K562 (cell line): Measurements from ENCODE around the gene ACTL8. TPM values are rescaled to one million over a fixed set of nuclear protein-coding genes. Genes with fewer than 3 reads are reported as not detected.
"Not testable (repeated sequence)": the region's sequence is repeated elsewhere in the genome, so short reads cannot be mapped to it uniquely, and the experiment has no call there.

Source experiments
- ATAC-seq: fragments of 200-7000 bp; cut with Tn5 transposase; 3 replicates; pipeline ENCODE4 v1.9.1; 2020; ENCODE audit warnings: moderate library complexity
- BruUV-seq: library from RNA; stranded (reverse); fragments of 400-500 nt; replicated peaks from 2 replicates; lab custom pipeline; 2021; lab: Mats Ljungman, UMichigan
- CTCF ChIA-PET: fragments of 300-600 bp; formaldehyde crosslinking; extraction: SDS; loops from one replicate; lab custom pipeline; 2021; ENCODE audit warnings: low intra/inter-chr PET ratio; lab: Yijun Ruan, JAX
- POLR2A ChIA-PET: fragments of 300-600, 350-650 bp; sonication (Branson Sonifier 250); formaldehyde crosslinking; extraction: SDS; loops from one replicate; lab custom pipeline; 2021; ENCODE audit warnings: antibody characterized with exemption, inconsistent platforms; lab: Yijun Ruan, JAX
- DNase-seq, 4 experiments: peaks; one replicate each; pipeline versions ENCODE4 v3.0.0 to v3.0.0-alpha.2; 2011 to 2018; ENCODE audit warnings: low spot score in 3 of 4, mixed read lengths in 3 of 4; ENCODE audit errors: extremely low read depth in 1 of 4
- FAIRE-seq: peaks from 2 replicates; lab custom pipeline; 2011; peaks lifted over from hg19 to GRCh38; lab: Jason Lieb, UNC
- H2AFZ ChIP-seq: 2 replicates; pipeline ENCODE4 v1.6.0; 2011; ENCODE audit warnings: low read depth, low read length, control low read depth, inconsistent platforms
- H3K27ac ChIP-seq: fragments of 200-600 bp; 3 replicates; pipeline ENCODE4 v1.8.0; 2011; ENCODE audit warnings: low read depth, mild to moderate bottlenecking, control low read depth, inconsistent platforms, low read length, moderate library complexity, mixed read lengths; ENCODE audit errors: extremely low read depth
- H3K27me3 ChIP-seq, 2 experiments: fragments of 300-600 bp in 1 of 2; 2 replicates in 1 of 2; 3 replicates in 1 of 2; pipeline versions ENCODE4 v1.6.0 to v1.8.0; 2011; ENCODE audit warnings: inconsistent platforms in 2 of 2, low read length in 2 of 2, mild to moderate bottlenecking in 1 of 2, mixed read lengths in 1 of 2, moderate library complexity in 1 of 2; ENCODE audit not compliant: control insufficient read depth in 2 of 2, insufficient read depth in 2 of 2
- H3K36me3 ChIP-seq: fragments of 300-600 bp; 3 replicates; pipeline ENCODE4 v1.8.0; 2011; ENCODE audit warnings: mild to moderate bottlenecking, low read length, inconsistent platforms; ENCODE audit not compliant: control insufficient read depth, insufficient read depth
- H3K4me1 ChIP-seq, 2 experiments: fragments of 200-600 bp in 1 of 2; replicated peaks in 1 of 2; 2 replicates in 1 of 2; 3 replicates in 1 of 2; pipeline versions ENCODE4 v1.5.1 to v1.8.0; 2011; ENCODE audit warnings: inconsistent platforms in 2 of 2, low read length in 2 of 2, mild to moderate bottlenecking in 1 of 2, mixed read lengths in 1 of 2, moderate library complexity in 1 of 2; ENCODE audit not compliant: control insufficient read depth in 2 of 2, insufficient read depth in 2 of 2
- H3K4me2 ChIP-seq: 2 replicates; pipeline ENCODE4 v1.6.1; 2011; ENCODE audit warnings: low read length, control low read depth, inconsistent platforms, mixed read lengths; ENCODE audit not compliant: insufficient read depth
- H3K4me3 ChIP-seq: fragments of 200-600 bp; sonication (generic), shearing (Covaris generic); 2 replicates; pipeline ENCODE4 v1.5.1; 2016; ENCODE audit warnings: control low read depth, inconsistent platforms
- H3K79me2 ChIP-seq: fragments of 200-600 bp; 3 replicates; pipeline ENCODE4 v1.8.0; 2011; ENCODE audit warnings: low read length, inconsistent platforms; ENCODE audit not compliant: control insufficient read depth, insufficient read depth
- H3K9ac ChIP-seq, 2 experiments: 2 replicates each; pipeline versions ENCODE4 v1.6.0 to v1.6.1; 2011; ENCODE audit warnings: low read depth in 2 of 2, low read length in 2 of 2, control low read depth in 1 of 2, inconsistent platforms in 1 of 2, mild to moderate bottlenecking in 1 of 2, mixed read lengths in 1 of 2; ENCODE audit not compliant: insufficient read depth in 1 of 2
- H3K9me1 ChIP-seq: one replicate; pipeline ENCODE4 v1.6.0; 2011; ENCODE audit warnings: inconsistent platforms, mild to moderate bottlenecking, low read length, moderate library complexity; ENCODE audit not compliant: control insufficient read depth, insufficient read depth
- H3K9me3 ChIP-seq: replicated peaks from 2 replicates; pipeline ENCODE4 v1.5.1; 2011; ENCODE audit warnings: low read depth, low read length, inconsistent platforms; ENCODE audit not compliant: control insufficient read depth, insufficient read depth
- H4K20me1 ChIP-seq: replicated peaks from 2 replicates; pipeline ENCODE4 v1.6.1; 2011; ENCODE audit warnings: low read length, inconsistent platforms, mixed read lengths; ENCODE audit not compliant: control insufficient read depth, insufficient read depth
- CTCF ChIP-seq, 3 experiments: IDR thresholded peaks in 2 of 3; conservative IDR thresholded peaks in 1 of 3; 2 replicates each; pipeline ENCODE4 v1.5.1; 2011 to 2012; ENCODE audit warnings: low read length in 3 of 3, mild to moderate bottlenecking in 3 of 3, control low read depth in 2 of 3, improper control_type of control experiment in 1 of 3, inconsistent platforms in 1 of 3, low read depth in 1 of 3, mixed read lengths in 1 of 3, moderate library complexity in 1 of 3; ENCODE audit not compliant: insufficient read depth in 2 of 3
- SREBF2 ChIP-seq: sonication (generic); formaldehyde crosslinking; IDR thresholded peaks from 2 replicates; pipeline ENCODE4 v1.4.0; 2020; ENCODE audit warnings: mild to moderate bottlenecking, missing genetic modification reagents
- ZBTB12 ChIP-seq: fragments of 250-450 bp; sonication (Bioruptor Pico); IDR thresholded peaks from 2 replicates; pipeline ENCODE4 v1.4.0; 2020
- ZNF561 ChIP-seq: fragments of 450-650 bp; formaldehyde crosslinking; conservative IDR thresholded peaks from 2 replicates; pipeline ENCODE4 v1.4.0; 2020; ENCODE audit warnings: mild to moderate bottlenecking, moderate library complexity
- WGBS: fragments of 100-300 bp; shearing (Covaris generic); methylation state at CpG from one replicate; pipeline ENCODE4 v1.1.6; 2016; ENCODE audit warnings: low coverage, mixed read lengths; ENCODE audit not compliant: insufficient coverage; ENCODE audit errors: missing lambda C conversion rate; 5-methylcytosine and 5-hydroxymethylcytosine counted together
- in situ Hi-C: fragments of 300-500 bp; cut with MboI; formaldehyde crosslinking; loops from 4 replicates; pipeline ENCODE4 v1.15.0; 2018; ENCODE audit warnings: inconsistent platforms, mixed read lengths
- intact Hi-C: fragments of 100-400 bp; cut with micrococcal nuclease; formaldehyde crosslinking; loops from 2 replicates; pipeline ENCODE4 v1.14.2; 2022
- polyA plus RNA-seq, 8 experiments: library from polyadenylated mRNA; depleted of rRNA in 4 of 8; stranded (reverse) in 5 of 8; unstranded in 3 of 8; fragments of >200 nt; fragmentation: Nextera tagmentation in 2 of 8; fragmentation: Illumina TruSeq in 1 of 8; extraction: Ambion mirVana in 2 of 8; extraction: Trizol in 1 of 8; gene quantifications; 2 replicates each; pipeline versions ENCODE4 v1.2.1 to v1.2.3, GENCODE V29; 2011 to 2014; ENCODE audit warnings: inconsistent platforms in 1 of 8, missing spikeins in 1 of 8
- total RNA-seq, 7 experiments: library from RNA; depleted of rRNA in 6 of 7; stranded (reverse); fragments of >200 nt in 6 of 7; fragmentation: Illumina TruSeq in 2 of 7; extraction: Trizol in 2 of 7; gene quantifications; 2 replicates each; pipeline versions ENCODE4 v1.2.1 to v1.2.3, GENCODE V29; 2011 to 2021; ENCODE audit warnings: low replicate concordance in 1 of 7

ACTL8 gene
- total and polyA plus RNA-seq, 9 of the 15 experiments (the other 6 are each of a cell fraction or from before 2014, with no cell fraction given): 0.30 to 3.3 (median 1.6) TPM

- no peak for TF ChIP-seq ZNF561 (CRISPR knock-in tag)
- no peak for TF ChIP-seq SREBF2
- TF ChIP-seq, all 486 proteins: peak for 0
These were observed 9.6 kb upstream of the ACTL8 start (continued) for GRCh38 chr1:17745479-17745955.

GRCh38 chr1:17746281-17746680 lies 8.9 kb upstream of the ACTL8 start:
- CTCF ChIA-PET: interaction anchor here (1.7 kb wide), 1 partner anchor 84 kb away, joined by 4 read pairs; no protein-coding TSS in a partner anchor
- H3K27ac ChIP-seq, DNase-seq, H3K4me1 ChIP-seq, H3K9ac ChIP-seq, H2AFZ ChIP-seq, FAIRE-seq, H3K36me3 ChIP-seq, H3K4me3 ChIP-seq, H3K79me2 ChIP-seq, H3K9me1 ChIP-seq, POLR2A ChIA-PET, in situ Hi-C loops, H4K20me1 ChIP-seq, H3K9me3 ChIP-seq, H3K4me2 ChIP-seq, BruUV-seq, ATAC-seq: not testable (repeated sequence)
- H3K27me3 ChIP-seq: peaks cover 3 to 21% of the 10 kb centered on the region in 2 experiments; a peak in 4 of 5 replicates
- WGBS: 0% methylated on average over 2 of the region's 2 CpGs
- intact Hi-C loops: loop anchor here (5.0 to 10.0 kb wide), 2 partner anchors 84 to 251 kb away; no protein-coding TSS in a partner anchor

- no peak overlapping the region for H3K27ac ChIP-seq
- H3K4me1 ChIP-seq: no peaks in the 10 kb centered on the region
- H3K36me3 ChIP-seq: no peaks in the 10 kb centered on the region
- no TSS peak for BruUV-seq
- ChIA-PET POLR2A (interaction anchor here (0.6 kb wide), 1 partner anchor 329 kb away, joined by 3 read pairs; no protein-coding TSS in a partner anchor), CTCF (no interaction called here)
- H2AFZ ChIP-seq: no peak overlapping the region
- no peaks in the 10 kb centered on the region for H3K9me3 ChIP-seq
- intact Hi-C loops (loop anchor here (5.0 to 10.0 kb wide), 2 partner anchors 85 to 252 kb away; no protein-coding TSS in a partner anchor), in situ Hi-C loops (no loop called here)
- no peaks in the 10 kb centered on the region for H4K20me1 ChIP-seq
- 0% methylated on average over 2 of the region's 2 CpGs for WGBS
- no peak overlapping the region for H3K4me2 ChIP-seq
- no peak for DNase-seq
- no peak overlapping the region for H3K9ac ChIP-seq
- FAIRE-seq: no peak
- TF ChIP-seq ZBTB12 (no peak), CTCF (IDR thresholded peaks at IDR 0.05 in 2 of 3, conservative IDR thresholded peaks at IDR 0.05 in 1 of 3; ENCODE audit: insufficient read depth in 2 of 3, low read depth in 1 of 3, low read length in 3 of 3) (peak in 2 of 3 experiments; percentile 15 to 18; a peak in 1 of 6 replicates)
- H3K9me1 ChIP-seq: no peaks in the 10 kb centered on the region
- H3K27me3 ChIP-seq: peaks cover under 1 to 14% of the 10 kb centered on the region in 2 experiments; a peak in 4 of 5 replicates
- H3K79me2 ChIP-seq: no peaks in the 10 kb centered on the region
- no peak overlapping the region for H3K4me3 ChIP-seq
- ATAC-seq: peak; percentile 60; the same call in 2 of the 3 replicates
These were observed 8.2 kb upstream of the ACTL8 start for GRCh38 chr1:17746920-17747319.
